Testis (tissue), 3 donors: ENCODE results near the gene CCM2. TPM values are rescaled to one million over a fixed set of nuclear protein-coding genes. Genes with fewer than 3 reads are reported as not detected.

ENCODE experiments used
- DNase-seq: peaks from one replicate; pipeline ENCODE4 v3.0.0-alpha.2; 2019
- H3K27ac ChIP-seq, 2 donors: fragments of 200-600 bp; sonication (generic); one replicate each; pipeline ENCODE4 v1.5.1; 2019
- H3K27me3 ChIP-seq: fragments of 200-600 bp; sonication (generic); one replicate; pipeline ENCODE4 v1.5.1; 2019
- H3K36me3 ChIP-seq: fragments of 200-600 bp; sonication (generic); one replicate; pipeline ENCODE4 v1.5.1; 2017; ENCODE audit warnings: low read depth; ENCODE audit errors: missing control alignments
- H3K4me1 ChIP-seq: fragments of 200-600 bp; sonication (generic); one replicate; pipeline ENCODE4 v1.5.1; 2019
- H3K4me3 ChIP-seq, 2 donors: fragments of 200-600 bp; sonication (generic); one replicate each; pipeline ENCODE4 v1.5.1; 2017 to 2019
- H3K9me3 ChIP-seq: fragments of 200-600 bp; sonication (generic); one replicate; pipeline ENCODE4 v1.5.1; 2017
- CTCF ChIP-seq, 3 experiments: fragments of 450-650 bp in 2 of 3; fragments of 200-600 bp in 1 of 3; sonication (generic) in 1 of 3; IDR thresholded peaks; one replicate each; pipeline ENCODE4 v1.5.1; 2016 to 2019; ENCODE audit warnings: antibody characterized with exemption in 3 of 3, mild to moderate bottlenecking in 2 of 3, moderate library complexity in 1 of 3
- POLR2A ChIP-seq: fragments of 450-650 bp; IDR thresholded peaks from one replicate; pipeline ENCODE4 v1.6.1; 2017; ENCODE audit warnings: antibody characterized with exemption, mild to moderate bottlenecking, moderate library complexity
- WGBS, 2 donors: methylation state at CpG; one replicate each; pipeline ENCODE4 v1.1.5; 2018; 5-methylcytosine and 5-hydroxymethylcytosine counted together
- intact Hi-C: fragments of 100-400 bp; cut with DNase I; formaldehyde crosslinking; loops from one replicate; pipeline ENCODE4 v1.15.1; 2023; ENCODE audit warnings: low total_unique reads
- polyA plus RNA-seq: library from polyadenylated mRNA; stranded (reverse); fragments of 350-450 nt; fragmentation: Illumina TruSeq; extraction: RNeasy Lipid Tissue Mini Kit (QIAGEN cat#74804); gene quantifications from one replicate; pipeline ENCODE4 v1.2.3, GENCODE V29; 2014; ENCODE audit warnings: low read depth, low replicate concordance; ENCODE audit not compliant: insufficient read depth
- total RNA-seq, 2 donors: library from RNA; depleted of rRNA; stranded (reverse); fragments of >200 nt; gene quantifications; one replicate each; pipeline ENCODE4 v1.2.3, GENCODE V29; 2016

The CCM2 gene
- total and polyA plus RNA-seq, 3 donors from 2014 or later, result 57.6 to 95.1 (median 85.4) TPM

DNA sequence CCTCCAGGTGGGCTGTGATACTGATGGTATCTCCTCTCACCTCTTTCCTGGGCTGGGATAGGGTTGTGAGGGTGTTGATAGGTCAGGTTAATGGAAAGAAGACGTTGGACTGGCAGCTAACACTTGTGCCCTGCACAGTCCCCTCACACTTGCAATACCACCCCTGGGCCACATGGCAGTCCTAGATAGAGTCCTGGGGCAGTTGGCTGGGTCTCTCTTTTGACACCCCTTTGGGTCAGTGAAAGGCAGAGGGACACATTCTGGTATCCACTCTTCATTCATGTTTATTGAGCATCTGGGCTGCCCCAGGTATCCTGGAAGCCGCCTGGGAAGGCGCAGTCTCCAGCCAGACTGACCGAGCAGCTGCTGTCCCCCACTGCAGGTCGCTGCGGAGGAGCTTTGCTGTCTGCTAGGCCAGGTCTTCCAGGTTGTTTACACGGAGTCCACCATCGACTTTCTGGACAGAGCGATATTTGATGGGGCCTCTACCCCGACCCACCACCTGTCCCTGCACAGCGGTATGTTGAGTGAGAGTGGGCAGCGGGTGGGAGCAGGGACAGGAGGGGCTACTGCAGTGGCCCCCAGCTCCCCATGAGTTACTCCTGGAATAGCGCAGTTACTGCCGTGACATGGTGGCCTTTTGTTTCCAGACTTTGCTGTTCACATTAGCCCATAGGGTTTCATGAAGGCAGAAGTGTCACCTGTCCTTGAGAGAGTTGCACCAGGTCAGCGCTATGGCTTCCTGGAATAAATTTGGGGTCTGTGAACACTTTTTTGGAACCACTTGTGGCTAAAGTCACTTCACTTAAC lies 69.6 kb downstream of the CCM2 start:
- Histone ChIP-seq H3K36me3 (no peaks in the 10 kb centered on the region), H3K9me3 (no peaks in the 10 kb centered on the region), H3K4me1 (peaks cover 4% of the 10 kb centered on the region), H3K27ac (no peak overlapping the region), H3K4me3 (no peak overlapping the region), H3K27me3 (no peaks in the 10 kb centered on the region)
- no peak for DNase-seq
- 93 to 94% methylated on average over 13 to 15 of the region's 15 CpGs for WGBS, 2 donors
- intact Hi-C loops, result no loop called here
- TF ChIP-seq POLR2A (no peak), CTCF (IDR thresholded peaks at IDR 0.05) (no peak)

- no peak for DNase-seq
- H3K36me3 ChIP-seq, result no peaks in the 10 kb centered on the region
- H3K27ac ChIP-seq, result no peak overlapping the region
- H3K9me3 ChIP-seq, result no peaks in the 10 kb centered on the region
- WGBS, 2 donors, result 94 to 100% methylated on average over 1 of the region's 1 CpG
- TF ChIP-seq CTCF (IDR thresholded peaks at IDR 0.05) (no peak), POLR2A (no peak)
- H3K4me3 ChIP-seq, result no peak overlapping the region
- H3K27me3 ChIP-seq, result no peaks in the 10 kb centered on the region
- intact Hi-C loops, result no loop called here
- H3K4me1 ChIP-seq, result peaks cover 4% of the 10 kb centered on the region
Measured at GRCh38 chr7:45070254-45070642, 70.2 kb downstream of the CCM2 start.

DNA sequence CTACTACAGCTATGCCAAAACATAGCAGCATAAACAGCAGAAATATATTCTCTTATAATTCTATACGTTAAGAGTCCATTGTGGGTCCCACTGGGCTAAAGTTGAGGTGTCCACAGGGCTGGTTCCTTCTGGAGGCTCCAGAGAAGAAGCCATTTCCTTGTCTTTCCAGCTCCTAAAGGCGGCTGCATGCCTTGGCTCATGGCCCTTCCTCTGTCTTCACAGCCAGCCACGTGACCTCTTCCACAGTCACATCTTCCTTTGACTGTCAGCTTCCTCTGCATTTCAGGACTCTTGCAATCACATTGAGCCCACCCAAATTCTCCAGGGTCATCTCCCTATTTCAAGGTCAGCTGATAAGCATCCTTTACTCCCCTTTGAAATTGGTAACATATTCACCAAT lies 71.5 kb downstream of the CCM2 start:
- WGBS, 2 donors, result 62 to 79% methylated on average over 3 of the region's 3 CpGs
- Histone ChIP-seq H3K36me3 (no peaks in the 10 kb centered on the region), H3K4me3 (no peak overlapping the region), H3K9me3 (no peaks in the 10 kb centered on the region), H3K4me1 (peaks cover 4% of the 10 kb centered on the region), H3K27ac (no peak overlapping the region), H3K27me3 (no peaks in the 10 kb centered on the region)
- intact Hi-C loops, result no loop called here
- TF ChIP-seq CTCF (IDR thresholded peaks at IDR 0.05), result no peak
- no peak for DNase-seq

GRCh38 chr7:45072131-45073030 lies 72.4 kb downstream of the CCM2 start:
- peaks cover 4% of the 10 kb centered on the region for H3K4me1 ChIP-seq
- 84 to 92% methylated on average over 13 of the region's 13 CpGs for WGBS, 2 donors
- DNase-seq, result no peak
- H3K4me3 ChIP-seq, result no peak overlapping the region
- H3K36me3 ChIP-seq, result no peaks in the 10 kb centered on the region
- no peaks in the 10 kb centered on the region for H3K27me3 ChIP-seq
- no peaks in the 10 kb centered on the region for H3K9me3 ChIP-seq
- TF ChIP-seq POLR2A (no peak), CTCF (IDR thresholded peaks at IDR 0.05) (no peak)
- intact Hi-C loops, result no loop called here
- no peak overlapping the region for H3K27ac ChIP-seq
